NCI-H82 treated with DMSO at 0.1 percent for 48 hours (cell line): ENCODE data around the gene DPP7.

ENCODE experiments used
- DNase-seq: peaks from one replicate; lab custom pipeline; 2025; ENCODE audit not compliant: unreplicated experiment; lab: John Stamatoyannopoulos, UW

The DPP7 gene

DNA sequence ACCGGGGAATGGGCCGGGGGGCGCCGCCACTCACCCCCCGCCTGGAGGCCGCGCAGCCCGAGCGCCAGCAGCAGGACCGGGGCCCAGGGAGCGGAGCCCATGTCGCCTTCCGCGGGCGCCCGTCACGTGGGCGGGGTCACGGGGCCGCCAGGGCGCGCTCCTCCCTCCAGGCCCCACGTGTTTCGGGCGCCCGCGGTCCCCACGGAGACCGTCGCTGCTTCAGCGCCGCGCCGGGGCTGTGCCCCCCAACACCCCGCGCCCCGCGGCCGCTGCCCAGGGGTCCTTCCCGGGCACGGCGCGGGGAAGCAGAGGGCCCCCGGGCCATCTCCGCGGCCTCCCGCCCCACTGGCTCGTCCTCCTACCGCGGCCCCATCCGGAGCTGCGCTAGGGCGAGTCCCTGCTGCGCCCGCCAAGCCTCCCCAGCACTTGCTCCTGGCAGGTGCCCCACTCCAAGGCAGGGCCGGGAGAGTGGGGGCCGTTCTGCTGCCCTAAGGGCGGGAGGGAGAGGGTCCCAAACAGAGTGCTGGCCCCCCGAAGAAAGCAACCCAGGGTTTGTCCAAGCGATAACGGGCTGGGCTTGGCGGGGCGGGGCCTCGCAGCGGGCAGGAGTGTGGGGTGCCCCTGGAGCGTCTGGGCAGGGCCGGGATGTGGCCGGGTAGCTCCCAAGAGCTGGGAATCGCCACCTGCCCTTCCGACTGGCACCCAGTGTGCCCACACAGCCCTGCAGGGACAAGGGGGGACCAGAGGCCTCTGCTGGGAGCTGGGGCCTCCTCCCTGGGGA lies at the start of gene DPP7:
TSS of gene DPP7 (minus strand) at position 121 of the 781 bp plus-strand sequence. CDS start at position 101, 20 bp downstream.
- no peak for DNase-seq

DNA sequence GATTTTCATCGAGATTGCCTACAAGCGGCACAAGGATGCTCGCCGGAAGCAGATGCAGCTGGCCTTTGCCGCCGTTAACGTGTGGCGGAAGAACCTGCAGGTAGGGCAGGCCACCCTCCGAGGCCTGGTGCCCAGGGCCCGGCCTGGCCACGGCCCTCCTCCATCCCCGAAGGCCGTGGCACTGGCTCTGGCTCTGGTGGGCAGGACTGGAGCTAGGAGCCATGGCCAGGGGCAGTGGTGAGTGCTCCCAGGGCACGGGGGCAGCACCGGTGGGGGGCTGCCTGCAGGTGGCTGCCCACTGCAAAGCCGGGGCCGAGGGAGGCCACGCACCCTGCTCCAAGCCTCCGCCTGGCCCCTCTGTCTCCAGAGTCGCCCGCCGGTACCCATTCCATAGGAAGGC lies 49.3 kb upstream of the DPP7 start:
- DNase-seq: no peak

DNA sequence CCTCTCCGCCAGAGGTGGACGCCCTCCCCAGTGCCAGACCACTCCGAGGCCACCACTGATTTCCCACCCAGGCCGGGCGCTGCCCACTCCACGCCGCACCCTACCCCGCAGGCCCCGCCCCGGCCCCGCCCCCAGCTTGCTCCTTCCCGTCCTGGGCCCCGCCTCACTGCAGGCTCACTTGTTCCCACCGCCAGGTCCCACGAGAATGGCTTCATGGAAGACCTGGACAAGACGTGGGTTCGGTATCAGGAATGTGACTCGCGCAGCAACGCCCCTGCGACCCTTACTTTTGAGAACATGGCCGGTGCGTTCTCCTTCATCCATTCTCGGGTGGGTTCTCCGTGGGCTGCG lies 48.8 kb upstream of the DPP7 start:
- no peak for DNase-seq

DNA sequence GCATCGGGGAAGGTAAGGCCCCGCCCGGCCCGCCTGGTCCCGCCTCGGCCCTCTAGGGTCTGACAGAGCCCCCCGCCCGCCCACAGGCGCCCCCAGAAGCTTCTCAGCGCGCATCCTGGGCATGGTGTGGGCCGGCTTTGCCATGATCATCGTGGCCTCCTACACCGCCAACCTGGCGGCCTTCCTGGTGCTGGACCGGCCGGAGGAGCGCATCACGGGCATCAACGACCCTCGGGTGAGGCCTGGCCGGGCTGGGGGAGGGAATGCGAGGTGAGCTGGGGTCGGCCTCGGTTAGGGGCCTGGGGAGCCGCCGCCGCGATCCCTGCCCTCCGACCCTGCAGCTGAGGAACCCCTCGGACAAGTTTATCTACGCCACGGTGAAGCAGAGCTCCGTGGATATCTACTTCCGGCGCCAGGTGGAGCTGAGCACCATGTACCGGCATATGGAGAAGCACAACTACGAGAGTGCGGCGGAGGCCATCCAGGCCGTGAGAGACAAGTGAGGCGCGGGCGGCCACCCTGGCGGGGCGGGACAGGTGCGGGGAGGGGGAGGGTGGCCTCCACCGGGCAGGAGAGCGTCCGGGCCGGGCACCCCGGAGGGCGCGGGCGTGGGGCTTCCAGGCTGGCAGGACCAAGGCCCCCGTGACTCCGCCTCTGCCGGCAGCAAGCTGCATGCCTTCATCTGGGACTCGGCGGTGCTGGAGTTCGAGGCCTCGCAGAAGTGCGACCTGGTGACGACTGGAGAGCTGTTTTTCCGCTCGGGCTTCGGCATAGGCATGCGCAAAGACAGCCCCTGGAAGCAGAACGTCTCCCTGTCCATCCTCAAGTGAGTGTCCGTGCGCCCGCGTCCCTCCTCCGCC lies 48.2 kb upstream of the DPP7 start:
- no peak for DNase-seq

DNA sequence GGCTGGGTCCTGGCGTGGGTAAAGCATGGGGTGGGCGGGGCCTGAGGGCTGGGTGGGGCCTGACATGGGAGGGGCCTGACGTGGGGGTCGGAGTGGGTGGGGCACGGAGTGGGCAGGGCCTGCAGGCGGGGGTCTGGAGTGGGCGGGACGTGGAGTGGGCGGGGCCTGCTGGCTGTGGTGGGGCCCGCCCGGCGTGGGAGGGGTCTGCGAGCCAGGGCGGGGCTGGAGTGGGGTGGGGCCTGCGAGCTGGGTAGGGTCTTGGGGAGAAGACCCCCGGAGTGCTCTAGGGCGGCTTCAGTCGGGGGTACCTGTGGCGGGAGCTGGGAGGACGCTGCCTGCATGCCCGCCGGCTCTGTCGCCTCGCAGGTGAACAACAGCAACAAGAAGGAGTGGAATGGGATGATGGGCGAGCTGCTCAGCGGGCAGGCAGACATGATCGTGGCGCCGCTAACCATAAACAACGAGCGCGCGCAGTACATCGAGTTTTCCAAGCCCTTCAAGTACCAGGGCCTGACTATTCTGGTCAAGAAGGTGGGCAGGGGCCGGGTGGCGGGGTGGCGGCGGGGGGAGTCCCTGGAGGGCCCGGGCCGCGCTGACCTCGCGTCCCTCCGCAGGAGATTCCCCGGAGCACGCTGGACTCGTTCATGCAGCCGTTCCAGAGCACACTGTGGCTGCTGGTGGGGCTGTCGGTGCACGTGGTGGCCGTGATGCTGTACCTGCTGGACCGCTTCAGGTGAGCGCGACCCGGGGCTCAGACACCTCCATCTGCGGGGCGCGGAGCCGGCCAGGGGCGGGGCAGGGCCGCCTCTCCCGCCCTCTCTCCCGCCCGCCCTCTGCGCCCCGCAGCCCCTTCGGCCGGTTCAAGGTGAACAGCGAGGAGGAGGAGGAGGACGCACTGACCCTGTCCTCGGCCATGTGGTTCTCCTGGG lies 47.3 kb upstream of the DPP7 start:
- no peak for DNase-seq

DNA sequence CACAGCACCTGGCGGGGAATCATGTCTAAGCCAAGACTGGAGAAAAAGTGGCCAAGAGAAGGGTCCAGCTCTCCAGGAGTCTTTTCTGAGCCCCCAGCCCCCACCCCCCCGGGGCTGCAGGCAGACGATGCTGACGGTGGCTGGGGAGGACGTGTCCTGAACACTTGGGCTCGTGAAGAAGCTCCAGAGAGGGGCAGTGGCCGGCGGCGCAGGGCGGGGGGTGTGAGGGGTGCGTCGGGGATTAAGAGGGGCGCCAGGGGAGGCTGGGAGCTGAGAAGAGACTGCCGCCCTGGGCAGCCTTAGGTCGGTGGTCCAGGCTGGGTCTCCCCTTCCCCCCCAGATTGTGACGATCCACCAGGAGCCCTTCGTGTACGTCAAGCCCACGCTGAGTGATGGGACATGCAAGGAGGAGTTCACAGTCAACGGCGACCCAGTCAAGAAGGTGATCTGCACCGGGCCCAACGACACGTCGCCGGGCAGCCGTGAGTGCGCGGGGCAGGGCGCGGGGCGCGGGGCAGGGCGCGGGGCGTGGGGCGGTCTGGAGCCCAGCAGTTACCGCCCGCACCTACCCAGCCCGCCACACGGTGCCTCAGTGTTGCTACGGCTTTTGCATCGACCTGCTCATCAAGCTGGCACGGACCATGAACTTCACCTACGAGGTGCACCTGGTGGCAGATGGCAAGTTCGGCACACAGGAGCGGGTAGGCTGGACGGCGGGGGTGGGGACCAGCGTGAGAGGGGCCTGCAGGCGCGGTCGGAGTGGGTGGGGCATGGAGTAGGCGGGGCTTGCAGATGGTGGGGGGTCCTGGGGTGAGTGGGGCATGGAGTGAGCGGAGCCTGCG lies 46.4 kb upstream of the DPP7 start:
- no peak for DNase-seq

DNA sequence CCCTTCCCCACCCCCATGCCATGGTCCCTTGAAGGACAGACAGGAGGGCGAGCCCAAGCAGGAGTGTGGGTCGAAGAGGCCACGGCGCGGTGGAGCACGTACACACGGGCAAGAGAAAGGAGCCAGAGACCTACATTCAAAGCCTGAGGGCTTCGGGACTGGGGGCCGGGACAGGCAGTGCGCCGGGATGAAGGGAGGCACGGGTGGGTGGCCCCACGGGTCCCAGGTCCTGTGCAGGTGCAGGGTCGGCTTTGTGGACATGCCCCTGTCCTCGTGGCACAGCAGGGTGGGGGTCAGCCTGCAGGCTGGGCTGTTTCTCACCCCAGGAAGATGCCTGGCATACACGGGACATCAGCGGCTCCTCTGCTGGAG lies 45.5 kb upstream of the DPP7 start:
- no peak for DNase-seq

DNA sequence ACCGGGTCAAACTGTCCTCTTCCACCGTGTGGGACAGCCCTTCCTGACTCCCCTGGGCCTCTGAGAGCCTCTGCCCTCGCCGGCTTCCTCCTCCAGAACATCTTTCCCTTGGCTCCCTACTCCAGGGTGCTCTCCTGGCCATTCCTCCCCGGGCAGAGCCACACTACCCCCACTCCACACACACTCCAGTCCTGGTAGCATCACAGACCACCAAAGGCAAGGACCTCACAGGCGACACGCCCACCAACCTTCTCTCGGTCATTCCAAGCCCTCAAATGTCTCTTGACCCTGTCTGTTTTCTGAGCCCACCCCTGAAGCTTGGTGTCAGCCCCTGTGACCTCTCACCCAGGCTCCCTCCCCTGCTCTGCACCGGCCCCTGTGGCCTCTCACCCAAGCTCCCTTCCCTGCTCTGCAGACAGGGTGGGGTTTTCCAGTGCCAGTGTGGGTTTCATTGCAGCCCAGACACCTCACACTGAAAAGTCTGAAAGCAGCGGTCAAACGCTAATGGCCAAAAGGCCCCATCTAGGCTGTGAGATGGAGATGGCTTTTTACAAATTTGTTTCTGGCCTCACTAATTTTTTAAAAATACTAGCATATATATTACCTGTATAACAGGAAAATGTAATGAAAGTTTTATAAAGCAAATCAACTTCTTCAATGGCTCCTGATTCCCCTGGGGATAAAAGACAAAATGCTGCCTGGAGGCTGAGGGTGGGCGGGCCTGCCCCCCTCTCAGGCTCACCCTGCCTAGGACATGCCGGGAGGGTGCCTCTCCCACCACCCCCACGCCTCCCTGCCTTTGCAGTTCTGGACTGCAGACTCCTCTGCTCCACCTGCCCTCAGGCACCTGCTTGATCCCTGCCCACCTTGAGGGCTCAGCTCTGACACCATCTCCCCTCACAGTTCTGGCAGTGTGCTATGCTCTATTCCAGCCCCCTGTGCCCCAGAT lies 44.8 kb upstream of the DPP7 start:
- no peak for DNase-seq

DNA sequence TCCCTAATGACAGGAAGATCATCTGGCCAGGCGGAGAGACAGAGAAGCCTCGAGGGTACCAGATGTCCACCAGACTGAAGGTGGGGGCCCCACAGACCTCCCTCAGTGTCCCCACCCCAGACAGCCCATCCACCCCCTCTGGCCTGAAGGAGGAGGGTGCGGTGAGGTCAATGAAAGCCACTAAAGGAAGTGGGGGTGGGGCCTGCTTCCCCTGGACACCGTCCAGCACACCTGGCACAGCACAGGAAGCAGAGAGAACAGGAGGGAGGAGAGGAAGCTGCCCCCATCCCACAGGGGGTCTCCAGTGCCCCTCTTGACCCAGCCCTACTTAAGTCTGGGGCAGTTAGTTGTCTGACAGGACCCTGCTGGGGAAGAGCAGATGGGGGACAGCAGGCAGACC lies 44.1 kb upstream of the DPP7 start:
- DNase-seq: no peak

DNA sequence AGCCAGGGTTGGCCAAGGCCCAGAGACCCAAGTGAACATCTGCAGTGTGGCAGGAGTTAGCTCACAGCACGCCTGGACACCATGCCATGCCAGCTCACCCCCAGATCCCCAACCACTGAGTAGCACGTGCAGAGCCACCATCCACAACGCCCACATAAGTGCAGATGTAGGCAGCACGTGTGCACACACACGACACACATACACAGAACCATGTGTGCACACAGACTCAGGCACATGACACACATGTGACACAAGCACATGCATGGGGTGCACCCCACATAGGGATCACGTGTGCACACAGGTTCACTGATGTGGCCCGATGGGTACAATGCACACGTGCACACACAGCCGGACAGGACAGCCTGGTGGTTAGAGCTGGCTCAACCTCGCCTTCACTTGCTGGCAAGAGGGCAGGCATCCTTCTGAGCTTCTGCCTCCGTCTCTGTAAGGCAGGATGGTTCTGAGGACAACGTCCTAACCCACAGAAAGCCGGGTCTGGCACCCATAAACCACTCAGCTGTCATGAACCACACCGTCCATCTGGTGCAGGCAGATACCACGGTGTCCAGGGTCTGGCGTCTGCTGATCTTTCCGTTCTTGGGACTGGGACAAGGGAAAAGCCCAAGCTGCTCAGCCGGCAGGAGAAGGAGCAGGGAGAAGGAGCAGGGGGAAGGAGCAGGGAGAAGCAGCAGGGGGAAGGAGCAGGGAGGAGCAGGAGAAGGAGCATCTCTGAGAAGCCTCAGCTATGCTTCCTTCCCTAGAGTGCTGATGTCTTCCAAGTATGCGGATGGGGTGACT lies 43.3 kb upstream of the DPP7 start:
- no peak for DNase-seq

DNA sequence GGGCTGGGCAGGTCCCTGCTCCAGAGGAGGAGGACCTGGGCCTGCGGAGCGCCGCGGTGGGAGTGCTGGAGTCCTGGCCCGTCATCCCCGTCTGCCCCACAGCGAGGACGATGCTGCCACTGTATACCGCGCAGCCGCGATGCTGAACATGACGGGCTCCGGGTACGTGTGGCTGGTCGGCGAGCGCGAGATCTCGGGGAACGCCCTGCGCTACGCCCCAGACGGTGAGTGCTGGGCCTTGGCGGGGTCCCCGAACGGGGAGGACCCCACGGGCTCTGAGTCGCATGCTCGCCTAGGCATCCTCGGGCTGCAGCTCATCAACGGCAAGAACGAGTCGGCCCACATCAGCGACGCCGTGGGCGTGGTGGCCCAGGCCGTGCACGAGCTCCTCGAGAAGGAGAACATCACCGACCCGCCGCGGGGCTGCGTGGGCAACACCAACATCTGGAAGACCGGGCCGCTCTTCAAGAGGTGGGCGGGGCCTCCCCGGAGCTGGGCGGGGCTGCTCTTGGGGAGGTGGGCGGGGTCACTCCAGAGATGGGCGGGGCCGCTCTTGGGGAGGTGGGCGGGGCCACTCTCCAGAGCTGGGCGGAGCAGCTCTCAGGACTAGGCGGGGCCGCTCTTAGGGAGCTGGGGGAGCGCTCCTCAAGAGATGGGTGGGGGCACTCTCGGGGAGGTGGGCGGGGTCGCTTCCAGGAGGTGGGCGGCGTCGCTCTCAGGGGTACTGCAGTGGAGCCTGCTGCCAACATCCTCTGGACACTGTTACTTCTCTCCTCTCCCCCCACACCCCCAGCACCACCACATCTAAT lies 42.2 kb upstream of the DPP7 start:
- no peak for DNase-seq

DNA sequence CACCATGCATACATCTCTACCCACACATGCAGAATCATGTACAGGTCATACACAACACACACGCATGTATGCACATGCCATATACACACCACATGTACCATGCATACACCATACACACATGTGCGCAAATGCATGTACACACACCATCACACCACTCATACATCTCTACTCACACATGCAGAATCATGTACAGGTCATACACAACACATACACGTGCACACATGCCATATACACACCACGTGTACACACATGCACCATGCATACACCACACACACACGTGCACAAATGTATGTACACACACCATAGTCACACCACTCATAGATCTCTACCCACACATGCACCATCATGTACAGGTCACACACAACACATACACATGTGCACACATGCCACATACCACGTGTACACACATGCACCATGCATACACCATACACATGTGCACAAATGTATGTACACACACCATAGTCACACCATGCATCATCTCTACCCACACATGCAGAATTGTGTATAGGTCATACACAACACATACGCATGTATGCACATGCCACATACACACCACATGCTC lies 38.4 kb upstream of the DPP7 start:
- no peak for DNase-seq

DNA sequence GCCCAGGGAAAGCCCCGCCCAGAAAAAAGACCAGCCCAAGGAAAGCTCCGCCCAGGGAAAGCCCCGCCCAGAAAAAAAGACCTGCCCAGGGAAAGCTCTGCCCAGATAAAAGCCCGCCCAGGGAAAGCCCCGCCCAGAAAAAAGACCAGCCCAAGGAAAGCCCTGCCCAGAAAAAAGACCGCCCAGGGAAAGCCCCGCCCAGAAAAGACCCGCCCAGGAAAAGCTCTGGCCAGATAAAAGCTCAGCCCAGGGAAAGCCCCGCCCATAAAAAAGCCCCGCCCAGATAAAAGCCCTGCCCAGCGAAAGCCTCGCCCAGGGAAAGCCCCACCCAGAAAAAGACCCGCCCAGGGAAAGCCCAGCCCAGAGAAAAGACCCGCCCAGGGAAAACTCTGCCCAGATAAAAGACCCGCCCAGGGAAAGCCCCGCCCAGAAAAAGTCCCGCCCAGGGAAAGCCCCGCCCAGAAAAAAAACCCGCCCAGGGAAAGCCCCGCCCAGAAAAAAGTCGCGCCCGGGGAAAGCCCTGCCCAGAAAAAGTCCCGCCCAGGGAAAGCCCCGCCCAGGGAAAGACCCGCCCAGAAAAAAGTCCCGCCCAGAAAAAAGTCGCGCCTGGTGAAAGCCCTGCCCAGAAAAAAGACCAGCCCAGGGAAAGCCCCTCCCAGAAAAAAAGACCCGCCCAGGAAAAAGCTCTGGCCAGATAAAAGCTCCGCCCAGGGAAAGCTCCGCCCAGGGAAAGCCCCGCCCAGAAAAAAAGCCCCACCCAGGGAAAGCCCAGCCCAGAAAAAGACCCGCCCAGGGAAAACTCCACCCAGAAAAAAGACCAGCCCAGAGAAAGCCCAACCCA lies 36.3 kb upstream of the DPP7 start:
- DNase-seq: peak; percentile 97

DNA sequence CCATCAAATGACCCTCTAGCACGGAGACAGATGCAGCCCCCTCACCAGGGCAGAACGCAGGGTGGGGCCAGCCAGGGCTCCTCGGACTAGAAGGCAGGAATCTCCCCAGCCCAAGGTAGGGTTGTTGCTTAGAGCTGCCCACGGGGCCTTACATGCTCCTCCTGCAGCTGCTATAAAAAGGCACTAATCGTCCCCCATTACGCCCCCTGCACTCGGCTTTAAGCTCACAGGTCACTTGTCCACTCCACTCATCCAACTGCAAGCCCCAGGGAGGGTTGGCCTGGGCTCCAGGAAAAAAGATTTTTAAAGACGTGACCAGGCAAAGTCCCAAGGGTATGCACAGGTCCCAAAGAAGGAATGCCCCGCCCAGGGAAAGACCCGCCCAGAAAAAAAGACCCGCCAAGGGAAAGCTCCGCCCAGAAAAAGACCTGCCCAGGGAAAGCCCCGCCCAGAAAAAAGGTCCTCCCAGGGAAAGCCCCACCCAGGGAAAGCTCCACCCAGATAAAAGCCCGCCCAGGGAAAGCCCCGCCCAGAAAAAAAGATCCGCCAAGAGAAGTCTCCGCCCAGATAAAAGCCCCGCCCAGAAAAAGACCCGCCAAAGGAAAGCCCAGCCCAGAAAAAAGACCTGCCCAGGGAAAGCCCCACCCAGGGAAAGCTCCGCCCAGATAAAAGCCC lies 35.5 kb upstream of the DPP7 start:
- DNase-seq: peak; percentile 97

DNA sequence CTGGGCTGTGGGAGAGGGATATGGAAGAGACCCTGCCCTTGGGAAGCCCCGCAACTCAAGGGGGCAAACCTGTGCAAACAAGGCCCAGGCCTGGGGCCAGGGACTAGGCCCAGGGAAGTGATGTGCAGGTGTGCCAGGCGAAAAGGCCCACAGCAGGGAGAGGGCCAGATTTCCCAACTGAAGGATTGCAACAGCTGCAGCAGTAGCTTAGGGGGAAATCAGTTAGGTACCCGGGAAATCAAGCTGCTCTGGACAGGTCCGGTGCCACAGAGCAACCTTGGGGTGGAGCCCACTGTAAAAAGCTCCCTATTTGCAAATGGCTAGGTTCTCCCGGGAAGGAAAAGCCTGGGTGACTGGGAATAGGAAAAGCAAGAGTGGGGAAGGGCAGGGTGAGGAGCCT lies 34.8 kb upstream of the DPP7 start:
- no peak for DNase-seq

DNA sequence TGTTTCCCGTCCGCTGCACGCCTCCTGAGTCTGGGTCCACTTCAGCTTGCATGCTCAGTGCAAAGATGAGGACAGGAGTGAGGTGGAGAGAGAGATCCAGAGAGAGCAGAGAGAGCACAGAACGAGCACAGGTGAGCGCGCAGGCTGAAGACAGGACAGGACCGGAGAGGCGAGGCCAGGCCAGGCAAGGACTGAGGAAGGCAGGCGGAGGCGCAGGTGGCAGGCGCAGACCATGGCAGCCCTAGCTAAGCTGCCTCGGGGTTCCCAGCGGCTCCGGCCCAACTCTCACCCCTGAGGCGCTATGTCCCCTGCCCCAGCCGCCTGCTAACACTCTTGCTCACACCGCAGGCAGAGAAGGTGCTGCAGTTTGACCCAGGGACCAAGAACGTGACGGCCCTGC lies 34.1 kb upstream of the DPP7 start:
- no peak for DNase-seq
